Stimulated activated CD4-positive, alpha-beta T cell treated with anti-CD3 and anti-CD28 coated beads, Interleukin-12 subunit alpha, Interleukin-12 subunit beta, amount 100 ng/mL, for 24 hours (primary cell): ENCODE results near the gene LMO4.

ENCODE experiments used
- DNase-seq, 2 experiments: peaks; one replicate each; pipeline ENCODE4 v3.0.0-alpha.2; 2020; ENCODE audit warnings: low read depth in 2 of 2

Gene LMO4, protein sequence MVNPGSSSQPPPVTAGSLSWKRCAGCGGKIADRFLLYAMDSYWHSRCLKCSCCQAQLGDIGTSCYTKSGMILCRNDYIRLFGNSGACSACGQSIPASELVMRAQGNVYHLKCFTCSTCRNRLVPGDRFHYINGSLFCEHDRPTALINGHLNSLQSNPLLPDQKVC

DNA sequence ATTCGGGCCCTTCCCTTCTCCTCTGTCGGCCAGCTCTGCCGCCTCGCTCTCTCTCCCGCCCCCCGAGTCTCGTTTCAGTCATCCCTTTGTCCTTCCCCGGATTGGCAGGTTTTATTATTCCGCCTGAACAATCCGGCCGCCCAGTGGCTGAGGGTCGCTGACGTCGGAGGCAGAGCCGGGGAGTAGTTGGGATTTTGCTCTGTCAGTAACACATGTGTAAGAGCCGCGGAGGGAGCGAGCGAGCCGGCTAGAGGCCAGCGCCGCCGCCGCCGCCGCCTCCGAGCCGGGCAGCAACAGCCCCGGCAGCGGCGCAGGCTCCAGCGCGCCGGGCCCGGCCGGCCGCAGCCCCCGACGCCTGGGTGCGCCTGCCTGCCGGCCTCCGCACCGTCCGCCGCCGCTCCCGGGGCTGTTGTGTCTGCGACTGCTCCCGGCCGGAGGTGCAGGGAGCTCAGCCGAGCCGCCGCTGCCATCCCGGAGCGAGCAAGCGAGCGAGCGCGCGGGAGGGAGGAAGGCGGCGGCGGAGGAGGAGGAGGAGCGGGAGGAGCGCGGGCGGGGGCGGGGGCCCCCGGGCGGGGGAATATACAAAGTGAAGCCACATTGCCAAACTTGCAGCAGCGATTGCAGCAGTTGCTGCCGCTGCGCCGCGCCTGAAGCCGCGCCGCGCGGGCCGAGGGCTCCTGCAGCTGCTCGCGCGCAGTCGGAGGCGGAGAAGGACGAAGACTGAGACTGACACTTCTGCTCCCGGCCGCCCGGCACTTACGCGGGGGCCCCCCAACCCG is at the start of gene LMO4:
TSS of gene LMO4 (plus strand) at position 609 of the 779 bp plus-strand sequence. CDS start 3,136 bp downstream, outside the sequence.
- peak; percentile 74 to 76 for DNase-seq

GRCh38 chr1:87279536-87279875 is 49.2 kb upstream of the LMO4 start:
- DNase-seq: no peak

DNA sequence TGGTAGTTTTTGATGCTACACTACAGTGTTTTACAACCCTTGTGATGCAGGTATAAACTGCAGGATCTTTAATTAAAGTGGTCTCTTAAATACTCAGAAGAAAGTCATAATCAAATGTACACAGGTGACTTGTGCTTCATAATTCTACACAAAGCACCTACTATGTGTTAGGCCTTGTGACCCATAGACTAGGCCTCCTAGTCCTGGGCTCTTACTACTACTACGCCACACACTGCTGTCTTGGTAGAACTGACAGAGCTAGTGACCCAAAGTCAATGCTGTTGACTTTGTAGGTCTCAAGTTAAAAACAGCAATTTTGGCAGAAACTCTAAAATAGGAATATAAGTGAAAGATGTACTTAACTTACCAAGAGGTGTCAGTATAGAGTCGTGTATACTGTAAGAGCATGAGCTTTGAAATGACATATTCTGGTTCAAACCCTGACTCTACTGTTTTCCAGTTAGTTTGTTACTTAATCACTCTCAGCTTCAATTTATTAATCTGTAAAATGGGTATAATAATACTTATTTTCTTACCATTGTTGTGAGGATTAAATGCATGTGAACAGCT is 48.6 kb upstream of the LMO4 start:
- no peak for DNase-seq

- DNase-seq: no peak
Observed at GRCh38 chr1:87284456-87285240, 44.0 kb upstream of the LMO4 start.

DNA sequence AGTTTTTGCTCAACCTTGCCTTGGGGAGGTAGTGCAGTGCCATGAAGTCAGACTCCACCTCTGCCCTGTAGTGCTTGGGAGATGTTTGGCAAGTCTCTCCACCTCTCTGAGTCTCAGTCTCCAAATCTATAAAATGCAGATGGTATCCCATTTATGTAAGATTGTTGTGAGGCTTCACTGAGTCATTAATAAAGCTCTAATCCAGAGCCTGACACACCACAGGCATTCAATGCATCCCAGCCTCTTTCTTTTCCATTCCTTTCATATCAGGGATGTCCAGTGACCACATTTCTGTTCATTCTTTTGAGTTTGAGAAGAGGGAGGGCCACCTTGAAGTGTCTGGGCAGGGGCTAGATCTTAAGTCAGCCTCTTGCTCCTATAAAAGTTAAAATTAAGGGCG is 37.6 kb upstream of the LMO4 start:
- no peak for DNase-seq

- peak; percentile 13 to 48 for DNase-seq
Observed at GRCh38 chr1:87292684-87293493, 35.8 kb upstream of the LMO4 start.

- DNase-seq: no peak
Observed at GRCh38 chr1:87294633-87295032, 34.0 kb upstream of the LMO4 start.

- no peak for DNase-seq
Observed at GRCh38 chr1:87295445-87296110, 33.1 kb upstream of the LMO4 start.

DNA sequence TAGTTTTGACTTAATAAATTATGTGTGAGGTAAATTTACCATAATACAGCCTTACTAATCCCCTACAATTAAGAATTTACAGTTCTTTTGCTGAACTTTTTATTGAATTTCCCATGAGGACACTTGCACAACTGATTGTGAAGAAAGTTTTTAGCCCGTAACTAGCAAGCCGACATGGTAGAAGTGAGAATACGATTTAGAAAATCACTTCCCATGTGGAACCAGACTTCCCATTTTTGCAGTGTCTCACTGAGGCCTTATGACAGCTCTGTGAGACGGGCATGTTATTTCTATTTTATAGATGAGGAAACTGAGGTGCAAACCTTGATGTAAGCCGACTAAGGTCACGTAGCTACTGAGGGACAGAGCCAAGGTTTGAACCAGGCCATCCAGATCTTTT is 32.5 kb upstream of the LMO4 start:
- DNase-seq: no peak

DNA sequence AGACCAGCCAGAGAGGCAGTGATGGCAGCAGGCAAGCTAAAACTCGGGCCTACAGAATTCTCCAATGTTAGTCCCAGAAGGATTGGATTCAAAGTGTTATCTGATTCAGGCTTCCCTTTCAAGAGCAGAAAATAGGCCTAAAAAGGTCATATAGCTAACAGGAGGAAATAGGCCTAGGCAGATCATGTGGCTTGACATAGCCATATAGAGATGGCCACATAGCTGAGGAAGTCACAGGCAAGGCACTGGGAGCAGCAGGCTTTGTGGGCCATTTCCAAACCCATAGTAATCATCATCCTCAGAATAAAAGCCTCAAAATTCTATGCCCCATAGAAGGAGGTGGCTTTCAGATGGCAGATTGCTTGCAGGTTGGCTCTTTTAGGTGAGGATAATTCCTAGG is 29.0 kb upstream of the LMO4 start:
- DNase-seq: no peak

- no peak for DNase-seq
Observed at GRCh38 chr1:87300628-87301027, 28.1 kb upstream of the LMO4 start.

- DNase-seq: no peak
Observed at GRCh38 chr1:87305151-87305550, 23.5 kb upstream of the LMO4 start.

DNA sequence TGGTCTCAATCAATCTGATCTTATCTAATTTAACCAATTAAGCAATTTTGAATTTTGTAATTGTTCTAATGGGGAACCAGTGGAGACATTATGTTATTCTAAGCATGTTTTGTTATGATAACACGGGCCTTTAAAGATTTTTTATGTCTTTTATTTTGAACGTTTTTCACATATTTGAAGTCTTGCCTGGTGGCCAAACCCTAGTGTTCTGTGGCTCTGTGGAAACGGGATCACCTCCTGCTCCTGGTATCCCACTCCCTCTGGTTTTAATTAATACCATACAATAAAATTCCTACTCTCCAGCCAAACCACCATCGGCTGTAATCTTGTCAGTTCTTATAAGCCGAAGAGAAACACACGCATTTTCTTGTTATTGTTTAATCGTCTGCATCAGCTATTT is 22.9 kb upstream of the LMO4 start:
- no peak for DNase-seq

GRCh38 chr1:87307306-87307705 is 21.4 kb upstream of the LMO4 start:
- DNase-seq: no peak

GRCh38 chr1:87307931-87308330 is 20.7 kb upstream of the LMO4 start:
- no peak for DNase-seq

- no peak for DNase-seq
Observed at GRCh38 chr1:87314091-87314490, 14.6 kb upstream of the LMO4 start.

DNA sequence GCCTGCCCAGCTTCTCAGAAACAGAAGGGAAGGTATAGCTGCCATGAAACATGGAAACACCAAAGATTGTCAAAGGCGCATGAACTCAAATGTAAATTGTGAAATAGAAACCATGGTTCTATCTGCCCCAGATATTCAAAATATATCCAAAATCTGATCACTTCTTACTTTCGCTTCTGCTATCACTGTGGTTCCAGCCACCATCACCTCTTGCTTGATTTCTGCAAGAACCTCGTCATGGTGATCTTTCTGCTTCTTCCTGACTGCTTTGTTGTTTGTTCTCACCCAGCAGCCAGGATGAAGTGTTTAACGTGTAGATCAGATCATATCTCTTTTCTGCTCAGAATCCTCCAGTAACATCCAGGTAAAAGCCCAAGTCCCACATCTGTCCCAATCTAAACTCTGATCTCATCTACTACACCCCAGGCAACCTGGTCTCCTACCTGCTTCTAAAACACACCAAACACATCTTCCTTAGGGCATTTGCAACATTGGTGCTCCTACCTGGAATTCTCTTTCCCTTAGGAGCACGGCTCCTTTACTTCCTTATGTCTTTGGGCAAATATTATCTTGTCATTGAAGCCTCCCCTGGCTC is 10.5 kb upstream of the LMO4 start:
- no peak for DNase-seq

GRCh38 chr1:87318806-87319205 is 9.9 kb upstream of the LMO4 start:
- DNase-seq: no peak

GRCh38 chr1:87325982-87326738 is 2.5 kb upstream of the LMO4 start:
- no peak for DNase-seq
